T47D (cell line): Measurements from ENCODE around the gene EEF1AKMT3.

Experiments used
- DNase-seq, 2 experiments: peaks; one replicate each; pipeline versions ENCODE4 v3.0.0 to v3.0.0-alpha.2; 2011 to 2012; ENCODE audit warnings: low read depth in 1 of 2, low spot score in 1 of 2
- JUND ChIP-seq: IDR thresholded peaks from 2 replicates; pipeline ENCODE4 v1.6.1; 2012; ENCODE audit warnings: low read depth
- in situ Hi-C: cut with HindIII; loops from 2 replicates; pipeline ENCODE4 v1.10.0; 2016; ENCODE audit warnings: low sequenced_read_pairs, low pct_unique_long_range_greater_than_20kb

EEF1AKMT3 gene

DNA sequence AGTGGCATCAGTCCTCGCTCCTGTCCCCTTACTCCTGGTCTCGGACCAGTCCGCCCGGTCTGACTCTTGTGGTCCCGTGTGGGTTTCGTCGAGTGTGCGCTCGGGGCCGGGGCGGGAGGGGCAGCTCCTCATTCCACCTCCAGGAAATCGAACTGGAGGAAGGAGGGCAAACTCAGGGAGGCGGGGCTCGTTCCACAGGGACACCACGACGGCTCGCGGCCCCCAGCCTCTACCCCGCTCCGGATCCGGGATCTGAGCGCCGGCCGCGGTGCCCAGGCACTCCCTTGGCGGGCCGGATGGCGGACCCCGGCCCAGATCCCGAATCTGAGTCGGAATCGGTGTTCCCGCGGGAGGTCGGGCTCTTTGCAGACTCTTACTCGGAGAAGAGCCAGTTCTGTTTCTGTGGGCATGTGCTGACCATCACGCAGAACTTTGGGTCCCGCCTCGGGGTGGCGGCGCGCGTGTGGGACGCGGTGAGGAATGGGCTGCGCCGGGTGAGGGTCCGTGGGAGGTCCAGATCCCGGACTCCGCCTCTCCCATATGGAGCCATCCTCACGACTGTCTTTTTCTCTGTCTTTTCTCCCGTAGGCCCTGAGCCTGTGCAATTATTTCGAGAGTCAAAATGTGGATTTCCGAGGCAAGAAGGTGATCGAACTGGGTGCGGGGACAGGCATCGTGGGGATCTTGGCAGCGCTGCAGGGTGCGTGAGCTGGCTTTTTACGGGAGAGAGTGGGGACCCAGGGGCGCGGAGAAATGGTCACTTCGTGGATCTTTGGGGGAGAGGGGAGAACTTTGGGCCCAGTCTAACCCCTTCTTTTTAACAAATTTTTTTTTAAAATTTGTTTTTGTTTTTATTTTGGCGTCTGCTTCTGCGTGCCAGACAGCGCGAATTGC is at the start of gene EEF1AKMT3:
EEF1AKMT3 (plus strand) TSS at position 186 of the 894 bp plus-strand sequence; CDS start at position 297, 111 bp downstream.
- peak; percentile 75 to 81 for DNase-seq
- TF ChIP-seq JUND, result no peak
- in situ Hi-C loops, result no loop called here

DNA sequence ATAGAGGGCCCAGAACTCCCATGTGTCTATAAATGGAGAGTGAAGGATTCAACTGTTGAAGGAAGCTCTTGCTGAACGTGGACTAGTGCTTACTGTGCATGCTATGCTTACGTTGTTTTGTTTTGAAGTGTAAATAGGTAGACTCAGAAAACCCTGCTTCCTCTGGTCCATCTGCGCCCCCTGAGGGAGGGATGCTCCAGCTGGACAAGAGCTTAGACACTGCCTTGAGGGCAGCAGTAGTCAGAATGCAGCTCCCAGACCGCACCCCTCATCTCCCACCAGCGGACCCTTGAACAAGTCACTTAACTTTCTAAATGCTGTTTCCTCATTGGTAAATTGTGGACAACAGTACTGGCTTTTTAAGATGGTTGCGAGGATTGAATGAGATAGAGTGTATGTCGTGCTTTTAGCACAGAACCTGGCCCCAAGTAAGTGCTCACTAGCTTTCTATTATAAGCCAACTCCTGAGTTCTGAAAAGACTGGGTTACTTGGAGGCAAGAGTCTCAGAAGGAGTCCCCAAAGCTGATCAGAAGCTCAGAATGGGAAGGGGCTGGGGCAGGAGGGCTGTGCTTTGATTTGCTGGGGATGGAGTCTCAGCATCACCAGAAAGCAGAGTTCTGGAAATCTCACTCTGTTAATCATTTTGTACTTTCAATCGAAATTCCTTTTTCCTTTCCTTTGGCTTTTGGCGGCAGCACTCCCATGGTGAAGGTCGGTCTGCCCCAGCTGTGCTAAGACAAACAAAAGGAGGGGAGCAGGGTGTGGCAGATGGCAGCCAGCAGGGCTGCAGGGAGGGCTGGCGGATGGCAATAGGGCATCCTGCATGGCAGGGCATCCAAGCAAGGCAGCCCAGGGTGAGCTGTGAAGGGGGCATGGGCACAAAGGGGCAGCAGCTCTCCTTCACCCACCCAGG is 49.4 kb upstream of the EEF1AKMT3 start:
- no peak for TF ChIP-seq JUND
- DNase-seq, result no peak
- in situ Hi-C loops, result no loop called here

DNA sequence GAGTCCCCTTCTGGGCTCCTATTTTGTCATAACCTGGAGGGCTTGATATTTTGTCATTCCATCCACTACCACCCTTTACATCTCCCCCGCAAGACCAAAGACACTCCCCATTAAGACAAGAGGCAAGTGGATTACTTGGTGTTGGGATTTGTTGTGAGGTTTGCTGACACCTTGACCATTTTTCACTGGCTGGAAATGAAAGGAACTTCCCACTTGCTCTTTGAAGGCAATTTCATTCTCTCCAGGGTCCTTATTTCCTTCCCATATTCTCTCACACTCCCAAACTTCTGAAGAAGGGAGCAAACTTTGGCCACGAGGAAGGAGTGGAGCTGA is 48.8 kb upstream of the EEF1AKMT3 start:
- DNase-seq, result no peak
- TF ChIP-seq JUND, result no peak
- in situ Hi-C loops, result no loop called here

DNA sequence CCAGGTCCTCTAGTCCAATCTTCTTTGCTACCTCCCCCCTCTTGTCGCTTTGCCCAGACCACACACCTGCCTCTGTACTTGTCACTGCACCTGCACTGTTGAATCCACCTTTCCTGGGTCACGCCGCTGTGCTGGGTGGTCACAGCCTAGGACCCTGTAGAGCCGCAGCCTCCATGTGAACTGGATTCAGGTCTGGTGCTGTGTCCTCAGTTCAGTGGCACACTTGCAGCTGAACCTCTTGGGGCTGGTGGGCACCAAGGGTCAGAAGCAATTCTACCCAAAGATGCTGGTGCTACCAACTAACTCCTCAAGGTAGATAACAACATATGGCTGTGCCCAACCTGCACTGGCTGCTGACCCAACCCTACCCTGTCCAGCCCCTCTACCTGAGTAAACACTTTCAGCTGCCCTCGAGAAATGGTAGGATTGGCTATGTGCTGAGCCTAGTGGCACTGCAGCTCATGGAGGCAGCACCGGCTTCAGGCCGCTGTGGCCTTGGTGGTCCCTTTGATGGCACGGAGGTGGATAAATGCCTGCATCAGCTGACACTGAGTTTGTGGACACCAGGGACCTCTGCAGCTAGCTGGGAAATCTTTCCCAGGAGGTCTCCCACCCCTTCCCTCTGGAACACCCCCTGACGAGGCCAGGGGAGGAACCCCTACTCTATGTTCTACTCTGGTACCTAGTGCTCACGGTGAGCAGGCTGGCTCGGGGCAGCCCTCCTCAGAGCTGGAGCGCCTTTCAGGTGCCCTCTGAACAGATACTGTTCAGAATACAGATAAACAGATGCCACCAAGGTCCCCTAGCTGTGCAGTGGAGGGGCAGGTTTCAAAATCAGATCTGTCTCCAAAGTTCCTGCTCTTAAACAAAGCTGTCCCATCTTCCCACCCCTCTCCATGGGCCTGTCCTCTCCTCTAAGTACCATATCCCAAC is 48.1 kb upstream of the EEF1AKMT3 start:
- DNase-seq, result no peak
- in situ Hi-C loops, result no loop called here
- TF ChIP-seq JUND, result no peak

DNA sequence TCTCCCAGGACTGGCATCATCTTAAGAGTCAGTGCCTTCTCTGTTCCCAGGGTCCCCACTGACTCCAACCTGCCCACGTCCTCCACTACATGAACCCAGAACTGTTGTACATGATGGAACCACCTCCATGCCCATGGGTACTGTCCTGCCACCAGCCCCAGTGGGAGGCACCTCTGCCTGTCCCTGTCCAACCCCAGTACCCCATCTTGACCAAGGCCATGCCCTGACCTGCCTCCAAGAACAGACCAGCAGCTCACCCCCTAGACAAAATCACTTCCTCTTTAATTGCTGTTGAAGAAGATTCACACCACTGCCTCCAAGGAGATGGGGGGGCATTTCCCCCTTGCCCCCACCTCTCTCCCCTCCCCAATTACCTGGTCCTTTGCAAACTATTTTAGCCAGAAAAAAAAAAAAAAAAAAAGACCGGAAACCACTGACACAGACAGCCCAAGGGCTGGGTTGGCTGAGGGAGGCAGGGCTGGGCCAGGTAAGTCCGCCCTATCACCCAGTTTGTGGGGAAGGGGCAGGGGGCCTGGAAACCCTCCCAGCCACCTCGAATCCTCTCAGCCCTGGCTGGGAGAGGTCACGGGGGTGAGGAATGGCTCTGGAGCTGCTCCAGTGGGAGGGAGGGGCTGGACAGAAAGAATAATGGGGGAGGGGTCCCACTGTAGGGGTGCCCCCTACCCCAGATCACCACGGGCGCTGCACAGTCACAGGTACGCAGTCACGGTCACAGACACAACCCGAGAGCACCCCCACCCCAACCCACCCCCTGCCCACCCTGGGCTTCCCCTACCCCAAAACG is 47.3 kb upstream of the EEF1AKMT3 start:
- in situ Hi-C loops, result no loop called here
- no peak for DNase-seq
- TF ChIP-seq JUND, result no peak

DNA sequence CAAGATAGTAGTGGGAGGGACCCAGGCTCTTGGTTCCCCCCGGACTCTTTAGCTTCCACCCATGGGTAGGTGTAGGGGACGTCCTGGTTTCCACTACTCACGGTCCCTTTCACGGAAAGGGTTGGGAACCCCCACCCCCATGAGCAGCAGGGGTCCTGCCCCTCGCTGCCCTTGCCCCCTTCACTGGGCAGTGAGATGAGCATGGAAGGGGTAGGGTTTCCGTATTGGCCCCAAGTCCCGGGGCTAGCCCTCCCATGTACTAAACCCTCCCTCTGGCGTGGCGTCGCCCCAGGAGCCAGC is 46.6 kb upstream of the EEF1AKMT3 start:
- TF ChIP-seq JUND, result no peak
- DNase-seq, result no peak
- in situ Hi-C loops, result no loop called here

DNA sequence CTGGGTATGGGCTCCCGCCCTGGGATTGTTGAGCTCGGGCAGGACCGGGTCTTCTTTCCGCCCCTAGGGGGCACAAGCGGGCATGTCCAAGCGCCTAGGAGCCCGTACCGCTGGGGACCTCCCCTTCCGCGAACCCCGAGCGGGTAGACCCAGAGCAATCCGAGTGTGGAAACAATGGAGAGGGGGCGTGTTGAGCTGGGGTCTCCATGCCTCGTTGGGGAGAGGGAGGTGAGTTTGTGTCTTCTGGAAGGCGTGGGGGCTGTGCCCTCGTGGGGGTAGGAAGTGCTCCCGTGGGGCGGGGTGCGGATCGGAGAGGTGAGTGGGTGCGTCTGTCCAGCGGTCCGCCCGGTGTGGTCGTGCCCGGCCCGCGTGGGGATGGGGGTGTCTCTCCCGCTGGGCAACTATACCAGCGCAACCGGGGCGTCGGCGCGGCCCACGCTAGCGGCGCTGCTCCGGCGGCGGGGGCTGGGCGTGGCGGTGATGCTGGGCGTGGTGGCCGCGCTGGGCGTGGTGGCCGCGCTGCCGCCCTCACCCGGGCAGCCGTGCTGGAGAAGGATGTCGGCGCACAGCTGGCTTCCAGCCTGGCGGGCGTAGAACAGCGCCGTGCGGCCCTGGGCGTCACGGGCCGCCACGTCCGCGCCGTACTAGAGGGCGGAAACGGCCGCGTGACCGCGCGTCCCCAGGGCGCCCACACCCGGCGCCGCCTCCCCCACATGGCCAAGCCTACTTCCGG is 46.1 kb upstream of the EEF1AKMT3 start:
- peak; percentile 90 to 96 for DNase-seq
- in situ Hi-C loops, result no loop called here
- no peak for TF ChIP-seq JUND

DNA sequence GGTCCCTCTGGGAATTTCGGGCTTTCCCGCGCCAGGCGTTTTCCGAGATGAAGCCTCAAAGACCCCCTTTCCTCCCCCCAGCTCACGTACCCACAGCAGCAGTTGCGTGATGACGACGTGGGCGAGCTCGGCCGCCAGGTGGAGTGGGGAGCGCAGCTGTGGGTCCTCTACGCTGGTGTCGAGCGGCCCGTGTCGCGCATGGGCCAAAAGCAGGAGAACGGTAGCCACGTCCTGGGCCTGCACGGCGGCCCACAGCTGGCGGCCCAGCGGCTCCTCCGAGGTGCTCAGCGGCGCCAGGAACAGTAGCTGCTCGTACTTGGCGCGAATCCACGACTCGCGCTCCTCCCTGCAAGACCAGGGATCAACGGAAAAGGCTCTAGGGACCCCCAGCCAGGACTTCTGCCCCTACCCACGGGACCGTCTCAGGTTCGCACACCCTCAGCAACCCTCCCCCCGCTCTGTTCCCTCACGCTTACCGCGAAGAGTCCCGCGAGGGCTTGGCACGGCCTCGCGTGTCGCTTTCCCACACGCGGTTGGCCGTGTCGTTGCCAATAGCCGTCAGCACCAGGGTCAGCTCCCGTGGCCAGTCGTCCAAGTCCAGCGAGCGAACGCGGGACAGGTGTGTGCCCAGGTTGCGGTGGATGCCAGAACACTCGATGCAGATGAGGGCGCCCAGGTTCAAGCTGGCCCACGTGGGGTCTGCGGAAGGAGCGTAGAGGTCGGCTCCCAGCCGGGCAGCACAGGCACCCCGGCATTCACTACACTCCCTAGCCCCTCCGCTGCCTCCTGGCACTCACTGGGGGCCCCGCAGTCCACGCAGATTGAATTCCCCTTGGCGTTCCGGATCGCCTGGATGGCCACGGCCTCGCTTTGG is 45.3 kb upstream of the EEF1AKMT3 start:
- in situ Hi-C loops, result no loop called here
- peak in 1 of 2 experiments; percentile 81 for DNase-seq
- TF ChIP-seq JUND, result no peak

DNA sequence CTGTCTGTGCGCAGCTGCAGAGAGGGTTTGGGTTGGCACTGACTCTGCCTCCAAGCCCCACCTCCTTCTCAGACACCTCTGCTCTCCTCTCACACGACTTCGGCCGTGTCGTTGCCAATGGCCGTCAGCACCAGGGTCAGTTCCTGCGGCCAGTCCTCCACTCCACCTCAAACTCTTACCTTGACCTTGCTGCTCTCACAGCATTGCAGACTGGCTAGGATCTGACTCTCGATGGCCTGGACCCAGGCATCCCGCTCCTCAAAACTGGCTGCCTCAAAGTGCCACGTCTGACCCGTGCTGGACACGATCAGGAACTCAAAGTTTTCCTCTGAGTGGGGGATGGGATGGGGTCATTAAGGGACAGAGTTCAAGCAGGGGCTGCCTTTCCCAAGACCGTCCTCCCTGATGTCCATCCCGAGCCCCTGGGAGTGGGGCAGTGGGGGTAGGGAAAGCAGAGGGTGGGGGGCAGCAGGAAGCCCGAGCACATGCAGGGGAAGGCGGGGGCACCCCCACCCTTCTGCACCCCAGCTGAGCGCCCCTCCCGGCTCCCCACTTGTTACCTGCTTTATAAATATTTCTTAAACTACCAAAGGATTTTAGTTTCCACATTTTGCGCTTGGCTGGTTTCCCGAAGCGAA is 44.5 kb upstream of the EEF1AKMT3 start:
- peak in 1 of 2 experiments; percentile 72 for DNase-seq
- in situ Hi-C loops, result no loop called here
- no peak for TF ChIP-seq JUND
